ENCODE measurements around the gene ADGRL3.
A peak's percentile ranks its signal among the peaks of the same experiment; 100 is the strongest.
"Not testable (repeated sequence)": the region's sequence is repeated elsewhere in the genome, so short reads cannot be mapped to it uniquely, and the experiment has no call there.

ADGRL3 gene

DNA sequence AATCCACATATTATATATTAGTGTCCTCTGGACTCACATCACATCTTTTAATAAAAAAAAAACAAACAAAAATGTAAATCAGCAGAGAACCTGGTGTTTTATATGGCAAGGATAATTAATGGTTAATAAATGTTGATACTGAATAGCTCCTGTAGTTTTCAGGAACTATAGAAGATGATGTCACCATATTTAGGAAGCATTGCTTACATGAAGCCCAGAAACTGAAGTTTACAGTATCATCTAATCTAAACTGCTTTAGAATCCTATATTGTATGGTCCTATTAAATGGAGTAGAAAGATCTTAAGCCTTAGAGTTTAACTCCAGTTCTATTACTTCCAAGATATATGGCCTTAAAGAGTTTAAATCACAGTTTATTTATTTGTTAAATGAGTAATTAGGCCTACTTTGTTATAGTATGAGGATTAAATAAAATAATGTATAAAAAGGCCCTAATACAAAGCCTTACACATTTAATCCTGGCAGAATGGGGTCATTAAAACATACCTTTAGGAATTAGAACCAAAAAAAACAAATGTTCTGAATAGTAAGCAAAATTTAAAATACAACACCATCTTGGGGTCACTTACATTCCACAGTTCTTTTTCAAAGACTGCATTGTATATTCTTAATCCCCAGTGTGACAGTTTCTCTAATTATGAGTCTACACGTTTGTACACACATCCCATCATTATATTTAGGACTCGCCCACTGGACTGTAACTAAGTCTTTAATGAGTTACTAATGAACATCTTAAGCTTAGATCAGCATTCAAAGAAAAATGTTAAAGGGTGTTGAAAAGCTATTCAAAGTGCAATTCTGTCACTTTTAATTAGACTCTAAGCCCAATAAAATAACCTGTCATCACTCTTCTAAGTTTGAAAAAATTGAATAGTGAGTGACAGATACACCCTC is 305.9 kb downstream of the ADGRL3 start:
- in situ Hi-C loops (cut with HindIII; ENCODE audit: low sequenced_read_pairs): no loop called here
- DNase-seq (ENCODE audit: low read depth): no peak
- H3K4me3 ChIP-seq (ENCODE audit: low read depth, low read length): no peak overlapping the region
- TF ChIP-seq, protein P1, sequence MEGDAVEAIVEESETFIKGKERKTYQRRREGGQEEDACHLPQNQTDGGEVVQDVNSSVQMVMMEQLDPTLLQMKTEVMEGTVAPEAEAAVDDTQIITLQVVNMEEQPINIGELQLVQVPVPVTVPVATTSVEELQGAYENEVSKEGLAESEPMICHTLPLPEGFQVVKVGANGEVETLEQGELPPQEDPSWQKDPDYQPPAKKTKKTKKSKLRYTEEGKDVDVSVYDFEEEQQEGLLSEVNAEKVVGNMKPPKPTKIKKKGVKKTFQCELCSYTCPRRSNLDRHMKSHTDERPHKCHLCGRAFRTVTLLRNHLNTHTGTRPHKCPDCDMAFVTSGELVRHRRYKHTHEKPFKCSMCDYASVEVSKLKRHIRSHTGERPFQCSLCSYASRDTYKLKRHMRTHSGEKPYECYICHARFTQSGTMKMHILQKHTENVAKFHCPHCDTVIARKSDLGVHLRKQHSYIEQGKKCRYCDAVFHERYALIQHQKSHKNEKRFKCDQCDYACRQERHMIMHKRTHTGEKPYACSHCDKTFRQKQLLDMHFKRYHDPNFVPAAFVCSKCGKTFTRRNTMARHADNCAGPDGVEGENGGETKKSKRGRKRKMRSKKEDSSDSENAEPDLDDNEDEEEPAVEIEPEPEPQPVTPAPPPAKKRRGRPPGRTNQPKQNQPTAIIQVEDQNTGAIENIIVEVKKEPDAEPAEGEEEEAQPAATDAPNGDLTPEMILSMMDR (IDR thresholded peaks at IDR 0.05; ENCODE audit: low read depth, low read length, missing control alignments): no peak

DNA sequence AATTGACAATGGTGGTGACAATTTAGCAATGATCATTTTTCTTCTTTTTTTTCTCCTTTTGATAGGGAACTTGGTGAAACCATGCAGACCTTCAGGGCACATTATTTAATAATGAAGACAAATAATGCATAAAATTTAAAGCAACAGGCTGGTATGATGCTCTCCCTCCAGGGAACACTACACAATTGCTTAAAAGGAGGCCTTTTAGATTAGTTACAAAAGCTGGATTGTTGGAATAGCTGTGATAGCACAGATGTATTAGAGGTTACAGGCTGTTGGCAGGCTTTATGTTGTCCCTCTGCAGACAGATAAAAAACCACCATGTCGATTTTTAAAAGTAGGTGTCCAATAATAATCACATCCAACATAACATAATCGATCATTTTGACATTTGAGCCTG is 307.0 kb downstream of the ADGRL3 start:
- no peak for DNase-seq (ENCODE audit: low read depth)
- in situ Hi-C loops (cut with HindIII; ENCODE audit: low sequenced_read_pairs): no loop called here
- H3K4me3 ChIP-seq (ENCODE audit: low read depth, low read length): no peak overlapping the region
- TF ChIP-seq, protein P1 (IDR thresholded peaks at IDR 0.05; ENCODE audit: low read depth, low read length, missing control alignments): no peak

DNA sequence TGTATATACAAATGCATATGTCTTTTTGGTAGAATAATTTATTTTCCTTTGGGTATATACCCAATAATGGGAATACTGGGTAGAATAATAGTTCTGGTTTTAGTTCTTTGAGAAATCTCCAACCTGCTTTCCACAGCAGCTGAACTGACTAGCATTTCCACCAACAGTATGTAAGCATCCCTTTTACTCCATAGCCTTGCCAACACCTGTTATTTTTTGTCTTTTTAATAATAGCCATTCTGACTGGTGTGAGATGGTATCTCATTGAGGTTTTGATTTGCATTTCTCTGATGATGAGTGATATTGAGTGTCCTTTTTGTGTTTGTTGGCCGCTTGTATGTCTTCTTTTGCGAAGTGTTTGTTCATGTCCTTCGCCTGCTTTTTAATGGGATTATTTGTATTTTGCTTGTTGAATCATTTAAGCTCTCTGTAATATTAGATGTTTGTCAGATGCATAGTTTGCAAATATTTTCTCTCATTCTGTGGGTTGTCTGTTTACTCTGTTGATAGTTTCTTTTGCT is 309.7 kb downstream of the ADGRL3 start:
- H3K4me3 ChIP-seq (ENCODE audit: low read depth, low read length); in situ Hi-C loops (cut with HindIII; ENCODE audit: low sequenced_read_pairs); DNase-seq (ENCODE audit: low read depth): not testable (repeated sequence)

DNA sequence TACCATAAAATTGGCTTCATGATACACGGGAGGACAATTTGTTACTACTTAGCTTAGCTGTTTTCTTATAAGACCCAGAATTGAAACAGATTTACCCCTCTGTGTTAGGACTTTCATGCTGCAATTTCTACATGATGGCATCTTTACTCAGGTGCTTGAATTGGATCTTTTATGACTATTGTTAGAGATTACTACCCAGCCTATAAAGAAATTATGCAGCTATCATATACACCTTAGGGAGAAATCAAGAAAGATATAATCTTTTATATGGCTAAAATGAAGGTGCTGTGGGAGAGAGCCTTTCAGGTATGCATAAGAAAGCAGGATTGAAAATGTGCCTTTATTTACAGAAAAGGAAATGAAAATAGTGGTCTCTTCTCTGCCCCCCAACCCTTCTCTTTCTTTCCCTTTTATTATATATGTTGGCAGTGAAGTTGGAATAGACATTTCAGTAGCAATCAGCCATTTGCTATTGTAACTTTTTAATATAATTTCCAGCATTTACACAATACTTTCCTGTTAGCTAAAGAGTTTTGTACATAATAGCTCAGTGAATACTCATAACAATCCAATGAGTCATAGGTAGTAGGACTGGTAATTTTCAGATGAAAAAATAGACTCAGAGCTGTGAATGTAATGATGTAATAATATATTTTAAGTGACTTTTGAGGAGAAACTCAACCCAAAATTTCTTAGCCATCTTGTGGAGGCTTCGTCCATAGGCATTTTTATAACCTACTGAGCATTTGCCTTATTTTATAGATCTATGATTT is 311.8 kb downstream of the ADGRL3 start:
- in situ Hi-C loops (cut with HindIII; ENCODE audit: low sequenced_read_pairs): no loop called here
- H3K4me3 ChIP-seq (ENCODE audit: low read depth, low read length): no peak overlapping the region
- DNase-seq (ENCODE audit: low read depth): peak; percentile 51
- TF ChIP-seq, protein P1 (IDR thresholded peaks at IDR 0.05; ENCODE audit: low read depth, low read length, missing control alignments): no peak

DNA sequence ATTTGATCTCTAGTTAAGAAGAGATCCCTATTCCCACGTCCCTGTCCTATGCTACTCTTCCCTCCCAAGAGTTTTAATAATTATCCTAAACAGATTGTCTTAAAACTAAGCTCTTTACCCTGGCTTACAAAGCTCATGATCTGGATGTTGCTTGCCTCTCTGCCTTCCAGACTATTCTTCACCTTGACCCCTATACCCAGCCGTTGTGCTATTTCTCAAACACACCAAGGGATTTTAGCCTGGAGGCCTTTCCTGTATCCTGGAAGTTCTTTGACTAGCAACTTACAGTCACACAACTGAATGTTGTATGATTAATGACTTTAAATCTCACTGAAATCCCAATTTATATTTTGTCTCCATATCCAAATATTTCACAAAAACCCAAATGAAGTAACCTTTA is 314.9 kb downstream of the ADGRL3 start:
- in situ Hi-C loops (cut with HindIII; ENCODE audit: low sequenced_read_pairs): no loop called here
- H3K4me3 ChIP-seq (ENCODE audit: low read depth, low read length): no peak overlapping the region
- TF ChIP-seq, protein P1 (IDR thresholded peaks at IDR 0.05; ENCODE audit: low read depth, low read length, missing control alignments): no peak
- no peak for DNase-seq (ENCODE audit: low read depth)

DNA sequence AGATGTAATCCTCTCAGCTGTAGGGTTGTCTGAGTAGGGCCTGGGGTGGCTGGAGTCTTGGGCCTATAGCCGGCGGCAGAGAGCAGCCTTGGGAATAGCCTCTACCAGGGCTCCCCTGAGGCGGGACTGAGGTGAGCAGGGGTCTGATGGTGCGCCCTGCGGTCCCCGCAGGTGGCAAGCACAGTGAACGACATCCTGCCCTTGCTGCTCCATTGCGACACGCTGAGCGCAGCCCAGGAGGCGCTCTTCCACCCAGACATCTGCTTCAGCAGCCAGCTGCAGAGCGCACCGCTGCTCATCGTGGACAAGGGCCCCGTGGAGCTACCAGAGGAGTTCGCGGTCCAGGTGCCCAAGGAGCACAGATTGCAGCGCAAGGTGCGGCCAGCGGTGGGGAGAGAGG is 317.0 kb downstream of the ADGRL3 start:
- TF ChIP-seq, protein P1 (IDR thresholded peaks at IDR 0.05; ENCODE audit: low read depth, low read length, missing control alignments): no peak
- in situ Hi-C loops (cut with HindIII; ENCODE audit: low sequenced_read_pairs): no loop called here

More for the DNA sequence above, 317.0 kb downstream of the ADGRL3 start:
- H3K4me3 ChIP-seq (ENCODE audit: low read depth, low read length): no peak overlapping the region
- DNase-seq (ENCODE audit: low read depth): no peak
